ENCODE measurements around the gene TMEM178B. TPM values are rescaled to one million over a fixed set of nuclear protein-coding genes. Genes with fewer than 3 reads are reported as not detected.
"Not testable (repeated sequence)": the region's sequence is repeated elsewhere in the genome, so short reads cannot be mapped to it uniquely, and the experiment has no call there.

TMEM178B gene
- total RNA-seq, 1 experiment from 2014 or later = not detected

DNA sequence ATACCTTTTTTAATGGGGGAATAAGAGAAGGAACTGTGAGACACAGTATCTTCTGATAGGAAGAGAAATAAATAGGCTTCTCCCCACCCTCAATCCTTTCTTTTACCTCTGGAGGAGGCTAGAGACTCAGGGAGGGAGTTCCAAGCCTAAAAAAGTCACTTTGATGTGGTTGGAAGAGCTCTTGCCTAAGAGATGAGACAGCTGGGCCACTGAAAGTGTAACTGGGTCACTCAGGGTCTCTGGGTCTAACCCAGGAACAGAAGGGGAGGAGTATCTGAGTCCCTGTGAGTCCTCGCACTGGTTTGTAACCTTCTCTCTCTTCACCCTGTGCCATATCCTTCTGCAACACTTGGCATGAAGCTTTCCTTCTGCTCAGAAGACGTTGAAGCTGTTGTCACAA lies 254.4 kb downstream of the TMEM178B start:
- H3K4me1 ChIP-seq (replicated peaks; ENCODE audit: insufficient read depth) = no peaks in the 10 kb centered on the region
- no peak overlapping the region for H2AFZ ChIP-seq
- H3K9me3 ChIP-seq (ENCODE audit: insufficient read depth, low read depth) = no peaks in the 10 kb centered on the region
- H3K9me2 ChIP-seq (ENCODE audit: insufficient read depth) = no peaks in the 10 kb centered on the region
- H3K27me3 ChIP-seq (ENCODE audit: insufficient read depth, low read depth) = no peaks in the 10 kb centered on the region
- no peak overlapping the region for H3K27ac ChIP-seq
- intact Hi-C loops (cut with micrococcal nuclease; ENCODE audit: unreplicated experiment) = no loop called here
- BruUV-seq (replicated peaks) = no TSS peak
- no peaks in the 10 kb centered on the region for H3K36me3 ChIP-seq (ENCODE audit: low read depth)
- H3K79me2 ChIP-seq (ENCODE audit: low read depth) = no peaks in the 10 kb centered on the region
- H3F3A ChIP-seq (ENCODE audit: insufficient read depth, low read depth) = no peaks in the 10 kb centered on the region
- DNase-seq = no peak
- no peak for TF ChIP-seq EZH2 (IDR thresholded peaks at IDR 0.05; ENCODE audit: low read depth)
- TF ChIP-seq, protein P1, sequence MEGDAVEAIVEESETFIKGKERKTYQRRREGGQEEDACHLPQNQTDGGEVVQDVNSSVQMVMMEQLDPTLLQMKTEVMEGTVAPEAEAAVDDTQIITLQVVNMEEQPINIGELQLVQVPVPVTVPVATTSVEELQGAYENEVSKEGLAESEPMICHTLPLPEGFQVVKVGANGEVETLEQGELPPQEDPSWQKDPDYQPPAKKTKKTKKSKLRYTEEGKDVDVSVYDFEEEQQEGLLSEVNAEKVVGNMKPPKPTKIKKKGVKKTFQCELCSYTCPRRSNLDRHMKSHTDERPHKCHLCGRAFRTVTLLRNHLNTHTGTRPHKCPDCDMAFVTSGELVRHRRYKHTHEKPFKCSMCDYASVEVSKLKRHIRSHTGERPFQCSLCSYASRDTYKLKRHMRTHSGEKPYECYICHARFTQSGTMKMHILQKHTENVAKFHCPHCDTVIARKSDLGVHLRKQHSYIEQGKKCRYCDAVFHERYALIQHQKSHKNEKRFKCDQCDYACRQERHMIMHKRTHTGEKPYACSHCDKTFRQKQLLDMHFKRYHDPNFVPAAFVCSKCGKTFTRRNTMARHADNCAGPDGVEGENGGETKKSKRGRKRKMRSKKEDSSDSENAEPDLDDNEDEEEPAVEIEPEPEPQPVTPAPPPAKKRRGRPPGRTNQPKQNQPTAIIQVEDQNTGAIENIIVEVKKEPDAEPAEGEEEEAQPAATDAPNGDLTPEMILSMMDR (conservative IDR thresholded peaks at IDR 0.05) = no peak
- H4K20me1 ChIP-seq (ENCODE audit: insufficient read depth) = no peaks in the 10 kb centered on the region; the same call in 1 of the 2 replicates
- ChIA-PET POLR2A (ENCODE audit: unreplicated experiment) (no interaction called here), CTCF (no interaction called here)
- H3K4me2 ChIP-seq = no peak overlapping the region
- no peak overlapping the region for H3K4me3 ChIP-seq

DNA sequence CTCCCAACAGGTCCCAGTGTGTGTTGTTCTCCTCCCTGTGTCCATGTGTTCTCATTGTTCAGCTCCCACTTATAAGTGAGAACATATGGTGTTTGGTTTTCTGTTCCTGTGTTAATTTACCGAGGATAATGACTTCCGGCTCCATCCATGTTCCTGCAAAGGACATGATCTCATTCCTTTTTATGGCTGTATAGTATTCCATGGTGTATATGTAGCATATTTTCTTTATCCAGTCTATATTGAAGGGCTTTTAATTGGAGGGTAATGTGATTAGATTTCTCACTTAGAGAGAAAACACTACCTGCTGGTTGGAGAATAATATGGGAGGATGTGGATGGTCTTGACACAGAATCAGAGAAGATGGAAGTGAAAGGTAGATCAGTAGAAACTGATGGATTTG lies 256.4 kb downstream of the TMEM178B start:
- H4K20me1 ChIP-seq (ENCODE audit: insufficient read depth); H3K9me3 ChIP-seq (ENCODE audit: insufficient read depth, low read depth); DNase-seq; H3K4me1 ChIP-seq (replicated peaks; ENCODE audit: insufficient read depth); H3K9me2 ChIP-seq (ENCODE audit: insufficient read depth); H2AFZ ChIP-seq; BruUV-seq (replicated peaks); H3K4me2 ChIP-seq; H3K4me3 ChIP-seq; CTCF ChIA-PET; H3K79me2 ChIP-seq (ENCODE audit: low read depth); H3K27ac ChIP-seq; H3F3A ChIP-seq (ENCODE audit: insufficient read depth, low read depth); intact Hi-C loops (cut with micrococcal nuclease; ENCODE audit: unreplicated experiment); H3K36me3 ChIP-seq (ENCODE audit: low read depth); POLR2A ChIA-PET (ENCODE audit: unreplicated experiment); H3K27me3 ChIP-seq (ENCODE audit: insufficient read depth, low read depth): not testable (repeated sequence)

DNA sequence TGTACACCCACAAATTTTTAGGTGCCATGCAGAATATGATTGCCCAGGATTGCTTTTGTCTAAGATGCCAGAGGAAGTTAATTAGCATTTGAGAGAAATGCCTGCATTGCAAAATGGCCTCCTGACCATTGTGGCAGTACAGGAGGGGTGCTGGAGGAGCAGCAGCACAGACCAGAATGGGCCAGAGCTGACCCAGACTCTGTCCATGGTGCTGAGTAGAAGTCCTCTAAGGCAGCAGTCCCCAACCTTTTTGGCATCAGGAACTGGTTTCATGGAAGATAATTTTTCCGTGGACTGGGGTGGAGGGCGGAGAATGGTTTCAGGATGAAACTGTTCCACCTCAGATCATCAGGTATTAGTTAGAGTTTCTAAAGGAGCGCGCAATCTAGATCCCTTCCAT lies 259.6 kb downstream of the TMEM178B start:
- no peak for DNase-seq
- TF ChIP-seq EZH2 (IDR thresholded peaks at IDR 0.05; ENCODE audit: low read depth) = no peak
- TF ChIP-seq, protein P1 (conservative IDR thresholded peaks at IDR 0.05) = no peak
- H3K27ac ChIP-seq = no peak overlapping the region
- ChIA-PET POLR2A (ENCODE audit: unreplicated experiment) (no interaction called here), CTCF (no interaction called here)
- 0 out of 2 replicates have a peak, but pooled peaks cover 7% of the 10 kb centered on the region for H3K27me3 ChIP-seq (ENCODE audit: insufficient read depth, low read depth)
- no peaks in the 10 kb centered on the region for H3K9me2 ChIP-seq (ENCODE audit: insufficient read depth)
- intact Hi-C loops (cut with micrococcal nuclease; ENCODE audit: unreplicated experiment) = no loop called here
- BruUV-seq (replicated peaks) = no TSS peak
- H4K20me1 ChIP-seq (ENCODE audit: insufficient read depth) = no peaks in the 10 kb centered on the region
- no peaks in the 10 kb centered on the region for H3K4me1 ChIP-seq (replicated peaks; ENCODE audit: insufficient read depth)
- no peak overlapping the region for H3K4me3 ChIP-seq
- H3K79me2 ChIP-seq (ENCODE audit: low read depth) = no peaks in the 10 kb centered on the region
- H3F3A ChIP-seq (ENCODE audit: insufficient read depth, low read depth) = no peaks in the 10 kb centered on the region
- H3K36me3 ChIP-seq (ENCODE audit: low read depth) = no peaks in the 10 kb centered on the region
- H2AFZ ChIP-seq = no peak overlapping the region
- H3K4me2 ChIP-seq = no peak overlapping the region
- no peaks in the 10 kb centered on the region for H3K9me3 ChIP-seq (ENCODE audit: insufficient read depth, low read depth)

DNA sequence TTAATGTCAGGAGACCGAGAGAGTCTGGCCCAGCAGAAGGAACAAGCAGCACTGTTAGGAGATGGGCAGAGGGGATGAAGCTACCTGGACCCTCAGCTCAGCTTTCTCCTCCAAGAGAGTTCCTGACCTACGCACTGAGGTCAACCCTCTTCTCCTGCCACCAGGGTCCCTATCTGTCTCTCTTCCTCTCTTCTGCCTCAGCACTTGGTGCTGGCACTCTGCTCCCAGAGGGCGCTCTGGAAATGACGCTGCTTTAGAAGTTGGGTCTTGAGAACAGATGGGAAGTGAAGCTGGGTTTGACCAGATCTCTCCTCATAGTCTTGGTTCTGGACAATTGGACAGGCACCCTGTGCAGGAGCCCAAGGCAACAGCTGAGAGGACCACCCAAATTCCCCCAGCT lies 261.3 kb downstream of the TMEM178B start:
- no peak for TF ChIP-seq EZH2 (IDR thresholded peaks at IDR 0.05; ENCODE audit: low read depth)
- TF ChIP-seq, protein P1 (conservative IDR thresholded peaks at IDR 0.05) = no peak
- no peak for DNase-seq
- BruUV-seq (replicated peaks) = no TSS peak
- H3K9me3 ChIP-seq (ENCODE audit: insufficient read depth, low read depth) = no peaks in the 10 kb centered on the region
- H3K4me3 ChIP-seq = no peak overlapping the region
- H3K9me2 ChIP-seq (ENCODE audit: insufficient read depth) = no peaks in the 10 kb centered on the region
- no peaks in the 10 kb centered on the region for H3K4me1 ChIP-seq (replicated peaks; ENCODE audit: insufficient read depth)
- no peak overlapping the region for H3K4me2 ChIP-seq
- H3F3A ChIP-seq (ENCODE audit: insufficient read depth, low read depth) = no peaks in the 10 kb centered on the region
- H3K36me3 ChIP-seq (ENCODE audit: low read depth) = no peaks in the 10 kb centered on the region
- ChIA-PET POLR2A (ENCODE audit: unreplicated experiment) (no interaction called here), CTCF (no interaction called here)
- H3K27me3 ChIP-seq (ENCODE audit: insufficient read depth, low read depth) = peaks cover 22% of the 10 kb centered on the region
- H4K20me1 ChIP-seq (ENCODE audit: insufficient read depth) = no peaks in the 10 kb centered on the region
- no peaks in the 10 kb centered on the region for H3K79me2 ChIP-seq (ENCODE audit: low read depth)
- H2AFZ ChIP-seq = no peak overlapping the region
- intact Hi-C loops (cut with micrococcal nuclease; ENCODE audit: unreplicated experiment) = no loop called here
- no peak overlapping the region for H3K27ac ChIP-seq

Data from PC-9 (cell line).